DMS79 treated with DMSO at 0.1 percent for 48 hours (cell line): ENCODE results near the gene TBCK.
"Not testable (repeated sequence)": the region's sequence is repeated elsewhere in the genome, so short reads cannot be mapped to it uniquely, and the experiment has no call there.

ENCODE experiments used
- DNase-seq: peaks from one replicate; lab custom pipeline; 2025; lab: John Stamatoyannopoulos, UW

Gene TBCK

GRCh38 chr4:106213291-106213690 lies 102.7 kb downstream of the TBCK start:
- DNase-seq, result not testable (repeated sequence)

GRCh38 chr4:106210021-106210420 lies 106.0 kb downstream of the TBCK start:
- no peak for DNase-seq

- DNase-seq, result no peak
Observed at GRCh38 chr4:106208481-106209460, 107.2 kb downstream of the TBCK start.

DNA sequence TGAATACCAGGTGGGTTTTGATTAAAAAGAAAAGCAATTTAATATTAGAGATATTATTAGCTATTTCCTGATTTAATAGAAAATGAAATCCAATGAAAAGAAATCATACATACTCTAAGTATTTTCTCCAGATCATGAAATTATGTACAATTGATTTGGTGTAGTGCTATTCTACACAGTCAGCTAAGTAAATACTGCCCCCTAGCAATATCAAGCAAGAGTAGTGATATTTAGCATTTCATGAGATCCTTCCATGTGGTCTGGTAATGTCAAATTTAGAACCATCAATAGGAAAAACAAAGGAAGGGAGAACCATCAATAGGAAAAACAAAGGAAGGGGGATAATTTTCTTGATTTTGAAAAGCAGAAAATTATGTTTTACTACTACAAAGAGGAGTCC lies 114.6 kb downstream of the TBCK start:
- DNase-seq, result no peak

DNA sequence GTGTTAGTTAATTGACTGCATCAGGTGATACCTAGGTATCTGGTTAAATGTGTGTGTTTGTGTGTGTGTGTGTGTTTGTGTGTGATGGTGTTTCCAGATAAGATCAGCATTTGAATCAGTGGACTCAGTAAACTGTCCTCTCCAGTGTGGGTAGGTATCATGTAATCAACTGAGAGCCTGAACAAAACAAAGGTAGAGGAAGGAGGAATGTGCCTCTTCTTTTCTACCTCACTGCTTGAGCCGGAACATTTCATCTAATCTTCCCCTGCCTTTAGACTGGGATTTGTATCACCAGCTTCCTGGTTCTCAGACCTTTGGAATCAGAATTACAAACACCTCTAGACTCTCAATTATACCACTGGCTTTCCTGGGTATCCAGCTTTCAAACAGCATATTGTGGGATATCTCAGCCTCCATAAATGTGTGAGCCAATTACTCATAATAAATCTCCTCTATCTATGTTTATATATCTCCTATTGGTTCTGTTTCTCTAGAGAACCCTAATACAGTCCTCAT lies 120.5 kb downstream of the TBCK start:
- DNase-seq, result no peak

DNA sequence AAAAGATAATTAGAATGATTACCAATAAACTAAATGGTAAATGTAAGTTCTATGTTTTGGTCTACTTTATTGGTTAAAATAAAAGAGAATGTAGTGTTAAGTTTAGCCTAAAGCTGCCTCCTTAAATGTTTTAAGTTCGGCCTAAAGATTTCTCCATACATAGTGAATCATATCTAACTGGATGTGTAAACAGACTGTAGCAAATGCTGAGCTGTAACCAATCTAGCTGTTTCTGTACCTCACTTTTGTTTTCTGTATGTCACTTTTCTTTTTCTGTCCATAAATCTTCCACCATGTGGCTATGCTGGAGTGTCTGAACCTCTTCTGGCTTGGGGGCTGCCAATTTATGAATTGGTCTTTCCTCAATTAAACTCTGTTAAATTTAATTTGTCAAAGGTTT lies 121.2 kb downstream of the TBCK start:
- no peak for DNase-seq

DNA sequence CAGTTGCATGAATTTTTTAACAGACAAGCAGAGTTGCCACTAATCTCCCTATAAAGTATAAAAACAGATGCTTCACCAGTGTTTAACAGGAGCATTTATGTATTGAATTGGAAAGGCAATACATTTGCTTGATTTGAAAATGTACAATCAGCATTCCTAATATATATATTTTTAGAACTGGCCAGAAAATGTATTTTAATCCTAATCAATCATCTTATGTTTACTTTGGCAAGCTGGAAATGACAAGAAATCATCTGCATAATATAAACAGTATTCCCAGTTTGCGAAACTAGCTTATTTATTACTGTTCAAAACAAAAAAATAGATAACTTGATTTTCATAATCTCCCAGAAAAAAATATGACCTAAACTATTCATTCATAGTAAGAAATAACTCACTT lies 123.9 kb downstream of the TBCK start:
- DNase-seq, result no peak

DNA sequence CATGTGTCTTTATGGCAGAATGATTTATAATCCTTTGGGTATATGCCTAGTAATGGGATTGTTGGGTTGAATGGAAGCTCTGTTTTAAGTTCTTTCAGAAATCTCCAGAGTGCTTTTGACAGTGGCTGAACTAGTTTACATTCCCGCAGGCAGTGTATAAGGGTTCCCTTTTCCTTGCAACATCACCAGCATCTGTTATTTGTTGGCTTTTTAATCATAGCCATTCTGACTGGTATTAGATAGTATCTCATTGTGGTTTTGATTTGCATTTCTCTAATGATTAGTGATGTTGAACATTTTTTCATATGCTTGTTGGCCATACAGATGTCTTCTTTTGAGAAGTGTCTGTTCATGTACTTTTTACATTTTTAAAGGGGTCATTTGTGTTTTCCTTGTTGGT lies 129.8 kb downstream of the TBCK start:
- no peak for DNase-seq

DNA sequence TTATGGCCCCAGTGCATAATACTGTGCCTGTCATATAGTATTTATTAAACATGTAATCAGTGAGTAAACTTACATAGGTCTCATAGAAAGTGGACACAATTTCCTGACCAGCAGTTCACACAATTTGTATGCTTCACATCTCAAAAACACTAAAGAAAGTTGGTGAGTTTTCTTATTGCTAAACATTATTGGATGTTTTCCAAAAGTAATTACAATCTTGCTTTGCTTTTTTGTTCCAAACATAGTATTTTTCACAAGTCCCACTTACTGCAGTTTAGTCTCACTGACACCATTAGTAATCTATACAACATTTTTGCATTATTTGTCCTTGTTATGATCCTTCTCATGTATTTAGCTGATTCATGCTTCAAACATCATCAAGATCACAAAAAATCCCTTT lies 132.5 kb downstream of the TBCK start:
- DNase-seq, result no peak

DNA sequence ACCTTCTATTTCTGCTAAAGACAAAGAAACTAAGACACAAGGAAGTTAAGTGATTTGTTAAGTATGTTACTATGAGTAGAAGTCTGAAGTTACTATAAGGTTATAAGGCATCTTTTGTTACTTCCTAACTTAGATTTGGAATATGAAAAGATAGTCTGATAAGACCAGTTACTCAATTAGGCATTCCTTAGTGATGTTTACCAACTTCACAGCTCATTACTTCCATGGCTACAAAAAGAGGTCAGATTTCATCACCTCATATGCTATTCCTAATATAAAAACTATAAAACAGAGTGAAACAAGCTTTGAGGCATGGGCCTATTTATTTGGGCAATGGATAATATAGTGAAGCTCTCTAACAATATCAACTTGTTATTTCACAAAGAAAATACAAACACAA lies 143.1 kb downstream of the TBCK start:
- DNase-seq, result no peak

DNA sequence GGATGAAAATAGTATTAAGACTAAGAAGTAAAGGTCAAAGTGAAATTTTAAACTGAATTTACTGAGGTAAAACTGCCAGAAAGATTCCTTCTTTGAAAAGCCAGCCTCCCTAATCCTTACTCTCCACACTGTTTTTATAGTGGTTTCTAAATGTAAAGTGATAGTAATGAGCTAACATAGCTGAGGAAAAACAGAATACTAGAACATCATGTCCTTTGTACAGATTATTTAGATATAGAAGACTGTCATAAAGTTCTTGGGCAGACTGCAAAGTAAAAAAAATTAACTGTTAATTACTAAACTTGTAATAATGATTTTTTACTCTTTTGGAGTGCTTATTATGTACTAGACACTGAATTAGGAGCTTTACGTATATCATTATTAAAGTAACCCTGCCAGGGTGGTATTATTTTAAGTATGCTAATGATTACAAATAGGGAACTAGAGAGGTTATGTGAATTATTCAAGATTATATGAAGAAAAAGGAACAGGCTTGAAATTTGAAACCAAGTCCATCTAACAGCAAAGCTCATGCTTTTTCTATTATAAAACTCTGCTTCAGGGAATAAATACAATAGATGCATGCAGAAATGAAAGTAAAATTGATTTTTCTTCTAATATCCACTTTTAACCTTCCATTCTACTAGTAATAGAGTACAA lies 150.5 kb downstream of the TBCK start:
- no peak for DNase-seq

GRCh38 chr4:106162278-106162677 lies 153.7 kb downstream of the TBCK start:
- no peak for DNase-seq

GRCh38 chr4:106160560-106160959 lies 155.4 kb downstream of the TBCK start:
- no peak for DNase-seq

DNA sequence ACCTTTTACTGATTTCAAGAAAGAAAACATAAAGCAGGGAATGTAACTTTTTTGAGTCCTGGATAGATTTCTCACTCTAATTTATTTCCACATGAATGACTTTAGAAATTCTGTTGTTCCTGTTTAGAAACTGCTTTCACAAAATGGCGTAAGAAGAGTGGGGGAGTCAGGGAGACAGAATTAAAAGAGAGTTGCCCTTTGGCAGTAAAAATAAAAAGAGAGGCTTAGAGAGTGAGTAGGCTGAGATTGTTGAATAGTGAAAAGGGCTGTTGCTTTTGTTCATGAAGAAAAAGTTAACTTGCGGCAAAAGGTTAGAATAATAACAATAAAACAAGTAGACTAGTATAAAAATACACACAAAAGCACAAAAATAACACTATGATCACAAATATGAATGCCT lies 166.1 kb downstream of the TBCK start:
- no peak for DNase-seq

DNA sequence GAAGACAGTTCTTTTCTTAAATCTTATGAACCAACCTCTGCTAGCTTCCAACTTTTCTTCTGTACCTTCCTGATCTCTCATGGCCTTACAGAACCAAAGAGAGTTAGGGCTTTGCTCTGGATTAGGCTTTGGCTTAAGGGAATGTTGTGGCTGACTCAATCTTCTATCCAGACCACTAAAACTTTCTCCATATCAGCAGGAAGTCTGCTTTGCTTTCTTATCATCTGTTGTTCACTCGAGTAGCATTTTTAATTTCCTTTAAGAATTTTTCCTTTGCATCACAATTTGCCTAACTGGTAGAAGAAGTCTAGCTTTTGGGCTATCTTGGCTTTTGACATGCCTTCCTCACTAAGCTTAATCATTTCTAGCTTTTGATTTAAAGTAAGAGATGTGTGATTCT lies 167.0 kb downstream of the TBCK start:
- DNase-seq, result no peak

GRCh38 chr4:106142616-106143127 lies 173.3 kb downstream of the TBCK start:
- DNase-seq, result no peak

DNA sequence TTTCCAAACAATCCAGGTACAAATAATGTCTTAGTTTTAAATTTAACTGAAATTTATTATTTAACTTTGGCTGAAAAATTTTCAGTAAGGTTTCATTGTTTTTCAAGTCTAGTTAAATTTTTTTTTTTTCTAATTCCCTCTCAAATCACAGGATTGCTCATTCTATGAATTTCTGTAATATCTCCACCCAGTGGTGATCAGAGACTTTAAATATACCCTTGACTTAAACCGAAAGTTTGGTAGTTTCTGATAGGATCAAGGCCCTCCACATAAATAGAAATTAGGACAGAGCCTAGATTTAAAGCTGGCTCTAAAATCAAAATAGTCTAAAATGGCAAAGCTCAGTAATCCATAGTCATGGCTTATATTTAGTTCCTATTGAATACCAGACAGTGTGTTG lies 175.4 kb downstream of the TBCK start:
- DNase-seq, result no peak

- no peak for DNase-seq
Observed at GRCh38 chr4:106136777-106137331, 179.2 kb downstream of the TBCK start.

DNA sequence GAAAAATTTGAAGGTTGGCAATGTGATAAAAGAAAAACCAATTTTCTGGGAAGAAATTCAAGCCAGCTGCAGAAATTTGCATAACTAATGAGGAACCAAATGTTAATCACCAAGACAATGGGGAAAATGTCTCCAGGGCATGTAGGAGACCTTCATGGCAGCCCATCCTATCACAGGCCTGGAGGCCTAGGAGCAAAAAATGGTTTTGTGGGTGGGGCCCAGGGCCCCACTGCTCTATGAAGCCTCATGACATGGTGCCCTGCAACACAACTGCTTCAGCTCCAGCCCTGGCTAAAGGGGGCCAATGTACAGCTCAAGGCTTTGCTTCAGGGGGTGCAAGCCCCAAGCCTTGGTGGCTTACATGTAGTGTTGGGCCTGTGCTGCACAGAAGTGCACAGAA lies 184.0 kb downstream of the TBCK start:
- DNase-seq, result no peak

- no peak for DNase-seq
Observed at GRCh38 chr4:106126062-106126461, 189.9 kb downstream of the TBCK start.

- DNase-seq, result not testable (repeated sequence)
Observed at GRCh38 chr4:106119949-106120555, 196.0 kb downstream of the TBCK start.

- DNase-seq, result no peak
Observed at GRCh38 chr4:106116025-106116424, 200.0 kb downstream of the TBCK start.
